T-helper 2 cell treated with Interferon-gamma antibody and Interleukin-4, amounts not matched to agents 100 ng/mL and 5 ng/mL, for 36 hours (primary cell): ENCODE data around the gene FYN. TPM values are rescaled to one million over a fixed set of nuclear protein-coding genes. Genes with fewer than 3 reads are reported as not detected.

Experiments used
- intact Hi-C: fragments of 100-400 bp; cut with micrococcal nuclease; formaldehyde crosslinking; loops from one replicate; pipeline ENCODE4 v1.15.1; 2023
- total RNA-seq: library from RNA; stranded (reverse); gene quantifications from 2 replicates; pipeline ENCODE4 v1.2.3, GENCODE V29; 2022

The FYN gene
- total RNA-seq, 1 donor from 2014 or later, result 125 TPM

- intact Hi-C loops, result loop anchor here (1.0 kb wide), 1 partner anchor 8 kb away; no protein-coding TSS in a partner anchor
Measured at GRCh38 chr6:111759331-111759835, 113.9 kb downstream of the FYN start.

- intact Hi-C loops, result loop anchor here (1.0 kb wide), 1 partner anchor 7 kb away; no protein-coding TSS in a partner anchor
Measured at GRCh38 chr6:111758608-111759329, 114.5 kb downstream of the FYN start.

- intact Hi-C loops, result no loop called here
Measured at GRCh38 chr6:111757342-111757741, 115.9 kb downstream of the FYN start.

- intact Hi-C loops, result loop anchor here (5.0 kb wide), 2 partner anchors 272 to 273 kb away; partner anchors contain the start of gene REV3L
Measured at GRCh38 chr6:111754423-111754822, 118.8 kb downstream of the FYN start.

DNA sequence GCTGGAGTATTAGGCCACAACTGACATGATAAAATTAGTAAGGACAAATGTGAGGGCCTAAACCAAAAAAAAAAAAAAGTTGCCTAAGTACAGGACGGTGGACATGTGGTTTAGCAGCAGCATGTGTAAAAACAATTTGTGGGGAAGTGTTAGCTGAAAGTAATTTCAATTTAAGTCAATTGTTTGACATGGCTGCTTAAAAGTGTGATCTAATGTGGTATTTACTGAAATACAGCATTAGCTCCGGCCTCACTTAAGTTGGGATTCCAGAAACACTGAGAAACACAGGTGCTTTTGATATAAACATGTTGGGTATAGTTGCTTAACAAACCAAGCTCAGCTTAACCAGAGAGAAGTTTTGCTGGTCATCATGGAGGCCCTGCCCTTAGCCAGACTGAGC lies 119.7 kb downstream of the FYN start:
- intact Hi-C loops, result loop anchor here (5.0 kb wide), 2 partner anchors 271 to 274 kb away; partner anchors contain the start of gene REV3L

DNA sequence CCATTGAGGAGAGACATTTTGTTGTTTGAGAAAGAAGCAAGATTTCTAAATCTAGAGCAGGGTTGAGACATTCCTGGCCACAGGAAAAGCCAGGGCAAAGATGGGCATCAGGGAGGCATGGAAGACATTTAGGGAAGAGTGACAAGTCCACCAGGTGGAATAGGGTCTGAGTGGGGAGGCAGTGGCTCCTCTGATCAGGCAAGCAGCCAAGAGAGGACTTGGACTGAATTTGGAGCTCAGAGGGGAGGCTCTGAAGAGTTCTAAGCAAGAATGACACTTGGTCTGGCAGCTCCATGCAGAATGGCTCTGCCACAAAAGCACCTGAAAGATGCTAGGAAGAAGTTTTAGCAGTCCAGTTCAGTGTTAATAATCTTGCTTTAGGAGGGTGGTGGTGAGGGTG lies 120.8 kb downstream of the FYN start:
- intact Hi-C loops, result loop anchor here (5.0 kb wide), 2 partner anchors 270 to 275 kb away; partner anchors contain the start of gene REV3L

DNA sequence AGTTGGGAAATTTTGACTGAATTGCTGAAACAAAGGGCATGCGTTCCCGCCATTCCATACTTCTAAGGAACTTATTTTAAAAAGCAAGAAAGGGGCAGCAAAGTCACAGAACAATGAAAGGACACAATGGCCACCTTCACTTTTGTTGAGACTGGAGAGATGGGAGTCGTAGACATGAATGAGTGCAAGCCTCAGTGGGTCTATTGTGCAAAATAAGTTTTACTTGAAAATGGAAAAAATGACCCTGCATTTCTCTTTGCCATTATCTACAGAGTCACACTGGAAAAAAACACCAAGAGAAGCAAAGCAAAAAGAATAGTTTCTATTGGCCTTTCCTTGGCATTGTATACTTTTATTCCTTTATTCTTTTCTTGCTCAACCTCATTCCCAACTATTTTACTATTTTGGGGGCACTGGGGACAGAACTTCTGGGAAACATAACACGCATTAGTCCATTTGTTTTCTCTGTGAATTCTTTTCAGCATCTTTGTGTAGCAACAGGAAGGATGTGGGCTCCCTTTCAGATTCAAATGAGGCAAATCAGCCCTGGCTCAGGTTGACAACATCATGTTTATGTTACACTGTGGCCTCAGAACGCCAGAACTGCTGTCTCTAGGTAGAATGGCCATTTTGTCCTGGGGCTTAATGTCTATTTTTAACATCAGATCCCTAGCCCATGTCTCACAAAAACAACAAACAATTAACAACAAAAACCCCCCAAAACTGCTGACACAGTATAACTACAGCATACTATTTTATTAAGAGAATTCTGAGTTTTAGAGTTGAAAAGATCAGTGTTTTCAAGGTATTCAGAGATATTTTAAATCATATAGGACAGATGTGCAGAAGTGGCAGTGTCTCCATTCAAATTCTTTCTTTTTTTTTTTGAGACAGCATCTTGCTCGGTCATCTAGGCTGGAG lies 122.2 kb downstream of the FYN start:
- intact Hi-C loops, result loop anchor here (1.0 to 5.0 kb wide), 5 partner anchors 8 to 276 kb away; partner anchors contain the start of gene REV3L

GRCh38 chr6:111750153-111750552 lies 123.1 kb downstream of the FYN start:
- intact Hi-C loops, result loop anchor here (2.0 to 5.0 kb wide), 3 partner anchors 25 to 277 kb away; partner anchors contain the start of gene REV3L

DNA sequence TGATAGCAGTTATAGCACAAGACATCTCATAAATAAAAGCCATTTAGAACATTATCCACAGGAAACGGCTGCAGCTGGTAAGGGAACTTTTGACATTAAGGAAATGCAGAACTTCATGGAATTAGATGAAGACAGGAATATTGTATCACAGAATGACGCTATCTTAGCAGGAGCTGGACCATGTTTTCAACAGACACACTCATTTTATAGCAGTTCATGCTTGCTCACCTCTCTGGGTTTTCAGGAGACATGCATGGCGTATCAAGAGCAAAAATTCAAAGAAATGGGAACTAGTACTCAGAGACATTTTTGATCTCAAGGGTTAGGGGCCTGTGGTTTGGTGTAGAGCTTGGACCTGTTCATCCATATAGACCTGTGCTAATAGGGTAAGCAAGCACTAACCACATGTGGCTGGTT lies 125.0 kb downstream of the FYN start:
- intact Hi-C loops, result no loop called here

- intact Hi-C loops, result no loop called here
Measured at GRCh38 chr6:111747829-111748228, 125.4 kb downstream of the FYN start.

DNA sequence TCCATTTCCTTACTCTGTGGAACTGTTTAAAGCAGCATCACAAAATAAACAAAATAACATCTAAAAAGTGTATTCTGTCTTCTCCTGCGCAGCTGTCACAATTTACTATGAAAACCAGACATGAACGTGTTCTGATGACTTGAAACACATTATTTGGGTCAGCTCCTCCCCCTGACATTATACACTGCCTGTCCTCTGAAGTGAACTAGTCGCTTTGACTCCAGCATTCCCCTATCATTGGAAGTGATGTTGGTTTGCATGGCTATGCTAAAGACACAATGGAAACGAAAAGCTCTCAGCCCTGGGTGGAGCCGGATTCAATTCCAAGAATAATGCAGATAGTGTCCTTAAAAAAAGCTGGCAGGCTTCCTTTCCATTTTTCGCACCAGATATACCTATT lies 125.9 kb downstream of the FYN start:
- intact Hi-C loops, result no loop called here

DNA sequence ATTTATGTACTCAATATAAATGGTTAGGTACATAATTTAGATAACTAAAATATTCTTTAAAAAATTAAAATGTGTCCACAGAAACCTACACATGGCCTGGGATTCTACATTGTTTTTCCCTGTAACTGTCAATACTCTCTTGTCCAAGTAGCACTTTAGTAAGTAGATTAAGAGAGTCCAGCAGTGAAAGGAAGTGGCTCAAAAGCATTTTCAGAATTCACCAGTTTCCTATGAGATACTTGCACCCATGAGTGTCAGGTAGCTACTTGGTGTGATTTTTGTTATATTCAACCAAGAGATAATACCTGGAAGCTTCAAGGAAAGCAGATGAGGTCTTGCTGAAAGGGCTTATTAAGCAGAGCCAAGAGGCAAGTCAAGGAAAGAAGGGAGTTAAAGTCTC lies 126.3 kb downstream of the FYN start:
- intact Hi-C loops, result no loop called here

DNA sequence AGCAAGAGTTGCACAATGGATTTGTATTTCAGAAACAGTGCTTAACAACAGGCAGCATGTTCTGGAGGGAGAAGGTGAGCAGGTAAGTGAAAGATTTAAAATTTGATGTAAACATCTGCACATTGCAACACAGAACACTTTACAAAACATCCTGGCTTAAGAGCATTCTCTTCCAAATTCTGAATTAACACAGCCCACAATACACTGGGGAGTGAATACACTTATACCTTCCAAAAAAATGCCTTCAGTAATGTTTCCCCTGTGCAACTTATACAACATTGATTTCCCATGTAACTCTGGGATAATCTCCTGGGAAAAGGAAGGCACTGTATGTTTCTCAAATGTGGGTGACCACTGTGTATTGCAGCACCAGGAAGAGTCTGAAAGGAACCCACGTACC lies 127.6 kb downstream of the FYN start:
- intact Hi-C loops, result no loop called here

DNA sequence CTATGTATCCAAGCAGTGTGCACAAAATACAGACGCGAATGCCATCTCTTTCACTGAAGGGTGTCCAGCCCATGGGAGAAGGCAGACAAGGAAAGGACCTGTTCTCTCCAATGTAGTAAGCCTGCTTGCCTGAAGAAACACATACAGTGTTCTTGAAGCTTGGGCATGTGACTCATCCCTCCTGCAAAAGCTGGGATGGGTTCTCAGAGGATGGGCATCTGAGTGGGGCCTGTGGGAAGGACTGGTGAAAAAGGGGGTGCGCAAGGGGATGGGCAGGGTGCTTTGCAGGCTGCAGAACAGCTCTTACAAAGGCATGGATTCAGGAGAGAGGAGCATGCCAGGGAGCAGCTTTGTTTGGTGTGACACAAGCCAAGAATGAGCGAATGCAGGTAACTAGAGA lies 128.1 kb downstream of the FYN start:
- intact Hi-C loops, result no loop called here

DNA sequence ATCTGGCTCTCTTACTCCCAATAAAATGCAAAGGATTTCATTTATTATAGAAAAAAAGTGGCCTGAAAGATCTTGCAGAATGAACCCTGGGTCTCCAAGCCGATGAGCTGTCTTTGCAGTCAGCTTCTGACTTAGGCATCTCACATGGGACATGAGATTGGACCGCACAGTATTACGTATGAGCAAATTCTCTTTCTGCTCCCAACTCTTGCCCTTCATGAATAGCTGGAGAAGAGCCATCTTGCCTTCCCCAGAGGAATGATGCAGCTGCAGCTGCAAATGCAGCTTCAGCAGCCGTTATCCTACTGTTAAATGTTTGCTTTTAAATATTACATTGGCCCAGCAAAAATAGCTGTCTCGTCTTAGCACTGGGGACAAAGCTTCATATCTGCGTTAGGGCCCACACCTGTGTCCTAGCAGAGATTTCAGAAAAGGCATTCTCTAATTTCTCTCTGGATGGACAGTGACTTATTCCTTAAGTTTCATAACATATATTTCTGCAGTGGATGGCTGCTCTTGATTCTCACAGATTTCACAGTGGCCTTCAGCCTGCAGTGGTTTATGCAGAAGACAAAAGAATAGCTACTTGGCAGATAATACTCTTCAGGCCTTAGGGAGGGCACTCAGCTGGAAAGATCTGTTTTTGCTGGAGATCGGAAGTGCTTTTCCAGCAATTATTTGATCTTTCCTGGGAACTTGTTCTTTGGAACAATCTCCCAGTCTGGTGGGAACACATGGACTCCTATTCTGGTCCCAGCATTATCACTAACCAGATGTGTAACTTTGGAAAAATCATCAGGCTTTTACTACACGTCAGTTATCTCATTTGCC lies 129.2 kb downstream of the FYN start:
- intact Hi-C loops, result no loop called here

- intact Hi-C loops, result no loop called here
Measured at GRCh38 chr6:111743360-111743759, 129.9 kb downstream of the FYN start.

DNA sequence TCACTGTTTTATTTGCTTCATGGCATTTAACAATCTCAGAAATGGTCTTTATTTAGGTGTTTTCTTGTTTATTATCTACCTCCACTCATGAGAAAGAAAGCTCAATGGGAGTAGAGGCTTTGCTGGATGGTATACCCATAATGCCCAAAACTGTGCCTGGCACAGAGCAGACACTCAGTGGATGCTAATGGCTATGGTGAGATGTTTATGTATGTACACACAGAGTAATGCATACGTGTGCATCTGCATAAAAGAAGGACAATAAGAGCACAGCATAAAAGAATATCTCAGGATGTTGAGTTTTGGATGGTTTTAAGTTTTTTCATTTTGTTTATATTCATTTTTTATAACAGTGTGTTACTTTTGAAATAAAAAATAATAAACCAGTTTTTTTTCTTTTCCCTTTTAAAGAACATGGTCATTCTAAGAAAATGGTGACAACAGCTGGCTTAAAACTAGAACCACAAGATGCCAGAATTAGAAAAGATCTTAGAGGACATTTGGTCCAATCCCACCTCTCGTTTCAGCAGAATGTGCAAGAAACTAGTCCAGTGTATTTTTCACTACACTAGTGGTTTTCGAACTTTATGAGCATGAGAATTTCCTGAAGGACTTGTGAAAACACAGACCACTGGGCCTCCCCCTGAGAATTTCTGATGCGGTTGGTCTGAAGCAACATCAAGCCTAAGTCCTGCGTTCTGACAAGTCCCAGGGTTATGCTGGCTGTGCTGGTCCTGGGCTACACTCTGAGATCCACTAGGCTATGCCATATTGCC lies 131.9 kb downstream of the FYN start:
- intact Hi-C loops, result no loop called here

GRCh38 chr6:111740506-111740905 lies 132.7 kb downstream of the FYN start:
- intact Hi-C loops, result no loop called here

- intact Hi-C loops, result no loop called here
Measured at GRCh38 chr6:111739257-111739696, 134.0 kb downstream of the FYN start.

GRCh38 chr6:111738631-111739030 lies 134.6 kb downstream of the FYN start:
- intact Hi-C loops, result no loop called here
